ENCODE data around the gene GPR82.

GRCh38 chrX:41689711-41690110, 34.3 kb upstream of the GPR82 start:
- TF ChIP-seq CTCF (IDR thresholded peaks at IDR 0.05; ENCODE audit: low read depth, low read length, poor library complexity, severe bottlenecking) (no peak), EZH2phosphoT487 (IDR thresholded peaks at IDR 0.05; ENCODE audit: borderline replicate concordance, low read length) (no peak)

All from DOHH2 (cell line).